Left forelimb (tissue), 1 donor: Measurements from ENCODE around the gene ENOX2.
"Not testable (repeated sequence)": the region's sequence is repeated elsewhere in the genome, so short reads cannot be mapped to it uniquely, and the experiment has no call there.

ENCODE experiments used
- DNase-seq: peaks from one replicate; pipeline ENCODE4 v3.0.0-alpha.2; 2018; ENCODE audit warnings: low spot score

The ENOX2 gene, protein sequence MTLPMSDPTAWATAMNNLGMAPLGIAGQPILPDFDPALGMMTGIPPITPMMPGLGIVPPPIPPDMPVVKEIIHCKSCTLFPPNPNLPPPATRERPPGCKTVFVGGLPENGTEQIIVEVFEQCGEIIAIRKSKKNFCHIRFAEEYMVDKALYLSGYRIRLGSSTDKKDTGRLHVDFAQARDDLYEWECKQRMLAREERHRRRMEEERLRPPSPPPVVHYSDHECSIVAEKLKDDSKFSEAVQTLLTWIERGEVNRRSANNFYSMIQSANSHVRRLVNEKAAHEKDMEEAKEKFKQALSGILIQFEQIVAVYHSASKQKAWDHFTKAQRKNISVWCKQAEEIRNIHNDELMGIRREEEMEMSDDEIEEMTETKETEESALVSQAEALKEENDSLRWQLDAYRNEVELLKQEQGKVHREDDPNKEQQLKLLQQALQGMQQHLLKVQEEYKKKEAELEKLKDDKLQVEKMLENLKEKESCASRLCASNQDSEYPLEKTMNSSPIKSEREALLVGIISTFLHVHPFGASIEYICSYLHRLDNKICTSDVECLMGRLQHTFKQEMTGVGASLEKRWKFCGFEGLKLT

DNA sequence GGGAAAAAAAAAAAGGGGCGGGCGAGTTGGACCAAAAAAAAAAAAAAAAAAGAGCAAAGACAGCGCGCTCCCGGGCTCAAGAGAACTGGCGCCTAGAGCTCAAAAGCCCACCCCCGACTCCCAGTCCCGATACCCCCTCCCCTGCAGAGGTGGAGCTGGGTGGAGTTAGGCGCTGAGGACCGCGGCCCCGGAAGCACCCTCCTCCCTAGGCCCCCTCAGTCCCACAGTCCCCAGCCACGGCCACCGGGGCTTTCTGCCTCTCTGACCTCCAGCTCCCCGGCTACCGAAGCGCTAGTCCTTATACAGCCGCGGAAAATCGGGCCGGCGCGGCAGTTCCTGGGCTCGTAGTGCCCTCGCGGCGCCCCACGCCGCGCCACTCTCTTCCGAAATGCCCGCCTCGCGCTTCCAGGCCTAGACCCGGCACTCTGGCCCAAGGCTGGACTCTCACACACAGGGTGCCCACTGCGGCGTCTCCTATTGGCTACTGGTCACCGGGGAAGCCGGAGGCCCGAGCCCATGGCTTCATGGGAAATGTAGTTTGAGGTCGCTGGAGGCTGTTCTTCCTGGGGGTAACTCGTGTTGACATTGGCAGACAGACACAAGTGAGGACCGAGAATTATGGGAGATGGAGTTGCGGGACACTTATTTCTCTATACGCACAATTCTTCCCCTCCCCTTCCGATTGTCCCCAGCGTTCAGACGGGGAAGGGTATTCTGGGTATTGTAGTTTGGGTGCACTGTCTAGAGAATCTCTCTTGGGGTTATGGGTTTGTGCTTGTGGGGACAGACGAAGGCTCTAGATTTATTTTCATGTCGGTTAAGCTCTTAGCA lies at the start of gene ENOX2:
Gene ENOX2 (minus strand): TSS at position 427 of the 831 bp plus-strand sequence. CDS start 199,993 bp downstream, outside the sequence.
- DNase-seq, result peak; percentile 87

DNA sequence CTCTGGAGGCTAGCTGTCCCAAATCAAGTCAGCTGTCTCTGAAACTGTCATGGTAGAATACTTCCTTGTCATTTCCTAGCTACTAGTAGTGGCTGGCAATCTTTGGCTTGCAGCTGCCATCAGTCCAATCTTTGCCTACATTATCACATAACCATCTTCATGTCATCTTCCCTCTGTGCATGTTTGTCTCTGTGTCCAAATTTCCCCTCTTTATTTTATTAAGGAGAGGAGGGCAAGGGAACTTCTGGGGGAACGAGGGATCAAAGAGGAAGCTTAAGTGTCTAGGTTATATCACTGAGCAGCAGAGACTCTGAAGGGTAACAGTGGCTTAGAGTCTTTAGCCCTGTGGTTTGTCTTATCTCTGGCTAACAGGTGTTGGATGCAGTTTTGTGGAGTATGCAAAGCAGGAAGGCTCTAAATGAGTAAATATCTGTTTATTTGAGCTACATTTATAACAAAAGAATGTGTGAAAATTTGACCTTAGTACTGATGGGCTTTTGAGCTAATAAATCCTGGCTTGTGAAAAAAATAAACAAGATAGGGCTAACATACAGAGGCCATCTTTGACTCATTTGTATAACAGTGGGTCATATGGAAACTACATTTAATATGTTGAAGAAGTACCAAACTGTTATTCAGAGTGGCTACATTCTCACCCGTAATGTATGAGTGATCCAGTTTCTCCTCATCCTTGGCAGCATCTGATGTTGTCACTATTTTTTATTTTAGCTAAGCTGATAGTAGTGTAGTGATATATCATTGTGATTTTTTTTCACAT lies 49.4 kb upstream of the ENOX2 start:
- DNase-seq, result no peak

DNA sequence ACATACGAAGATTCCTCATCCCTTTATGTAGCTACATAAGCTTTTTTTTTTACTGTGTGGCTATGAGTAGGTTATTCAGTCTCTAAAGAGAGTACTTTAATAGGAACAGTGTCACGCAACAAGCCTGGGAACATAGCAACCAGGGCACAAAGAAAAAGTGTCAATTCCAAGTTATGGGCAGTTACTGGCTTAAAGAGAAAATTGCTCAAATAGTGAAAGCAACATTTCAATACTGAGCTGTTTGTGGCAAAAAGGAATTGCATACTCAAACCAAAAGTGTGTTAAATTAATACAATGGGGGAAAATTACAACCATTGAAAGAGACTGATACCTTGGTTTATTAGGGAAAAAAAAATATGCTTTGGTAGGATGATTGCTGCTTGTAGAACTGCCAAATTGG lies 41.2 kb upstream of the ENOX2 start:
- no peak for DNase-seq

DNA sequence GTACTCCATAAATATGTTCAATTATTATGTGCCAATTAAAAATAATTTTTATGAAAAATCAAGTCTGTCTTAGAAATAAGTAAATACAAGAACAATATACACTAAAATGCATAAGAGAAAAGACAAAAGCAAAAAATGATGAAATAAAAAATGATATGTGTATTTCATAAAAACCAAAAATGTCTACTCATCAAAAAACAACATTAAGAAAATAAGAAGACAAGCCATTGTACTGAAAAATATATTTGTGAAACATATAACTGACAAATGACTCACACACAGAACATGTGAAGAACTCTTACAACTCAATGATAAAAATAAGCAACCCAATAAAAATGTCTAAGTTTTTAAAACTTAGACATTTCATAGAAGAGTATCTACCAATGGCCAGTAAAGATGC lies 34.1 kb upstream of the ENOX2 start:
- DNase-seq, result no peak

DNA sequence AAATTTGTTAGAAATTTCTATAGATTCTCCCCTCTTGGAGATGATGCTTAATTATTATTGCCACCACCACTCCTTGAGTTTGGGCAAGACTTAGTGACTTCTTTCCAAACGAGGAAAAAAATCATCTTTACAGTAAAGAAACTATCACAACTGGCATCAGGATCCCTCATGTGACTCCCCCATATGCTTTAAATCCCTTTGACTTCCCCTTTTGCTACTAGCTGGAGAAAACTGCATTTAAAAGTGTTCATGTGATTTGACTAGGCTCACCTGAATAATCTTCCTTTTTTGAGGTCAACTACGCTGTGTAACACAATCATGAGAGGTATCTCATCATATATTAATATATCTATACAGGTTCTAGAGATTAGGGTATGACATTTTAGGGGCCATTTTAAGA lies 30.3 kb upstream of the ENOX2 start:
- no peak for DNase-seq

DNA sequence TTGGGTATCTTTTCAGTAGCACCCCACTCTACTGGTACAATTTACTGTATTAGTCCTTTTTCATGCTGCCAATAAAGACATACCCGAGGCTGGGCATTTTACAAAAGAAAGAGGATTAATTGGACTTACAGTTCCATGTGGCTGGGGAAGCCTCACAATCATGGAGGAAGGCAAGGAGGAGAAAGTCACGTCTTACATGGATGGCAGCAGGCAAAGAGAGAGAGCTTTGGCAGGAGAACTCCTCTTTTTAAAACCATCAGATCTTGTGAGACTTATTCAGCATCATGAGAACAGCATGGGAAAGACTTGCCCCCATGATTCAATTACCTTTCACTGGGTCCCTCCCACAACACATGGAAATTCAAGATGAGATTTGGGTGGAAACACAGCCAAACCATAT lies 17.4 kb upstream of the ENOX2 start:
- DNase-seq, result not testable (repeated sequence)

DNA sequence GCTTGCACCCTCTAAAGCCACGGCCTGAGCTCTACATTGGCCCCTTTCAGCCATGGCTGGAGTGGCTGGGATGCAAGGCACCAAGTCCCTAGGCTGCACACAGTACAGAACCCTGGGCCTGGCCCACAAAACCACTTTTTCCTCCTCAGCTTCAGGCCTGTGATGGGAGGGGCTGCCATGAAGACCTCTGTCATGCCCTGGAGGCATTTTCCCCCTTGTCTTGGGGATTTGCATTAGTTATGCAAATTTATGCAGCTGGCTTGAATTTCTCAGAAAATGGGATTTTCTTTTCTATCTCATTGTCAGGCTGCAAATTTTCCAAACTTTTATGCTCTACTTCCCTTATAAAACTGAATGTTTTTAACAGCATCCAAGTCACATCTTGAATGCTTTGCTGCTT lies 16.7 kb upstream of the ENOX2 start:
- not testable (repeated sequence) for DNase-seq

DNA sequence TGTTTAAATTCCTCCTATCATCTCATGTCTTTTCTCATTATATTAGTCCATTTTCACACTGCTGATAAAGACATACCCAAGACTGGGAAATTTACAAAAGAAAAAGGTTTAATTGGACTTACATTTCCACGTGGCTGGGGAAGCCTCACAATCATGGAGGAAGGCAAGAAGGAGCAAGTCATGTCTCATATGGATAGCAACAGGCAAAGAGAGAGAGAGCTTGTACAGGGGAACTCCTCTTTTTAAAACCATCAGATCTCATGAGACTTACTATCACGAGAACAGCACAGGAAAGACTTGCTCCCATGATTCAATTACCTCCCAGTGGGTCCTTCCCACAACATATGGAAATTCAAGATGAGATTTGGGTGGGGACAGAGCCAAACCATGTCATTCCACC lies 15.5 kb upstream of the ENOX2 start:
- not testable (repeated sequence) for DNase-seq

DNA sequence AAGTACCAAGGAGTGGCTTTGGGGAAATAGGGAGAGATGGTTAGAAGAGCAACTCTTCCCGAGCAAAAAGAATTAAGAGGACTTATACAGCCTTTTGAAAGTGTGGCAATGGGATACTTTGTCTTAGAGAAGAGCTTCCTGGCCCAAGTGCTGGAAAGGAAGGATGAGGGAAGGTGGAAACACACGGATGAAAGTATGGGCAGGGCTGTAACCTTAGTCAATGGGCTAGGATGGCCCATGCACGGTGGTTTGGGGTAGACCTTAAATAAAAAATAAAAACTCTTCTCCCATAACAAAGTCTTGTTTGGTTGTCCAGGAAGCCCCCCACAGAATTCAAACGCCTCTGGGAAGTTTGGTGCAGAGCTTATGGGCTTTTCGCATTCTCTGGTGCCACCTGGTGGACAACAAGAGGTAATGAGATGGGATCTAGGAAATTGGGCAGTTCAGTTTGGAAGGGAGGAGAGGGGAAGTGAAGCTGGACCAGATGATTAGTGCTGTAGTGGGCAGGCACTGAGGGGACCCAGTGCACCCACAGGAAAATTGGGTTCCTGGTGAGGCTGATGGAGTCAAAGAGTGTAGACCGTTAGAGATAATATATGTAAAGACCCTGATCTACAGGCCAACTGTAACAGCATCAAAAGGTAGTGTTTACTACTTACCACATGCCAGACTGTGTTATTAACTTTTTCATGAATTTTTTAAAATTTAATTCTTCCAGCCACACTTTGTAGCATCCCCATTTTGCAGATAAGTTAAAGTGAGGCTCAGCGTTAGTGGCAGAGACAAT lies 13.8 kb upstream of the ENOX2 start:
- no peak for DNase-seq

DNA sequence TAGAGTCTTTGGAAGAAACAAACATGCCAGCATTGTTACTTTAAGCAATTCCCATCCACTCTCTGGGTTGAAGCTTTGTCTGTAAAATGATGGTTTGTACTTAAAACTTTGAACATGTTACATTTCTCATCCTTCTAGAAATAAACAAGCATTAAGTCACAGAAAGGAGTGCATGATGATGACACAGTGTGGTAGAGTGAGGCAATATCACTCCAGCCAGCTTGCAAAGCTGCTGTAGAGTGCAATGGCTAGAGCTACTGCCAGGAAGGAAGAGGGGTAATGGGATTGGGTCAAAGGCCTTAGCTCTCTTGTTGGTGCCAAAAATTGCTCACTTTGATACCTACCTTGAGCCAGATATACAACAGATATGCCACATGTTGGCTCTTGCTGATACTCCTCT lies 12.3 kb upstream of the ENOX2 start:
- DNase-seq, result no peak

DNA sequence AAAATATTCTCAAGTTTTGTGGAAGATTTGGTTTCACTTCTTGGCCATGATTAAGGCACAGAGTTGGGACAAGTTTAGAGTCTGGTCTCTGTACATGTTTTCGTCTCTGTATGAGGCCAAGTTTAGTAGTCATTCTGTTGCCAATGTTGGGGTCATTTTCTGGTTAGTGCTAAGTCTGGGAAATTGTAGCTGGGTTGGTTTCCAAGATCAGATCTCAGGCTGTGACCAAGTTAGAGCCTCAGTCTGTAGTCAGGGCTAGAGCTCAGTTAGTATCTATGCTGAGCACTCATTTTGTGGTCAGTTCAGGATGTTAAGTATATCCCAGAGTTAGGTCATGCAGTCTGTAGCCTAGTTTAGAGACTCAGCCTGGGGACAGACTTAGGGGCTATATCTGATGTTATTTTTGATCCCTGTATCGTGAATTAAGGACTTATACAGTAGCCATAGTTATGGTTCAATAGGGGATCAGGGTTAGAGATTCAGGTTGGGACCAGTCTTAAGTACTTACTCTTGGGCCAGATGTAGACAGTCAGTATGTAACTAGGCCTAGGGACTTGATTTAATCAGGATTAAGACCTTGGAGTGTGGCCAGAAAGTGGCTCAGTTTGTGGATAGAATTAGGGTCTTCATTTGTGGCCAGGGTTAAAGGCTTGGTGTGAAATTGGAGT lies 6.6 kb upstream of the ENOX2 start:
- no peak for DNase-seq

DNA sequence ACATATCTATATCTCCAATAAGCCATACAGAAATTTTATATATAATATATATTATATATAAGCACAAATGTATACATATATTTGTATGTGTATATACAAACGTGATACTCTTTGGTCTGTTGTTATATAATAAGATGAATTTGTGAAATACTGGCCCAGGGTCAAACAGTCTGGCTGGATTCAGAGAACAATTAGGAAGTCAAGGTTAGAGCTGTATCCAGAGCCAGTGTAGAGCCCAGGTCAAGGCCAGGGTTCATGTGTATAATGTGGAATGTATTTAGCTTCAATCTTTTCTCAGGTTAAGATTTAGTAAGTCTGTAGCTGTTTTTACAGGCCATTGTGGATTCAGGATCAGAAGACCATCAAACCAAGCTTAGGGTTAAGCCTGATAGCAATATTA lies 3.8 kb upstream of the ENOX2 start:
- no peak for DNase-seq

DNA sequence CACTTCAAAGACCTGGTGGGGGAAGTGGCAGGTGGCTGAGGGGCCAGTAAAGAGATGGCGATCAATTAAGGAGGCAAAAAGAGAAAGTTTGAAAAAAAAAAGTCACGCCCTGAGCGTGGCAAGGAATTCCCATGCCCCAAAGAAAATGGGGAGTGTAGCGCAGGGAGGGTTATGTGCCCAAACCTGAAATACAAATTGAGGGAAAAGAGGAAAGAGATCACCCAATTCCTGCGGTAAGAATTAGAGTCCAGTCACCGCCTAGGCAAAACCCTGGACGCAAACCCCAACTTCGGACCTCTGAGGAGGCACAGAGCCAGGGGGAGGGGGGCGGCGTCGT lies 595 bp downstream of the ENOX2 start:
- DNase-seq, result no peak

DNA sequence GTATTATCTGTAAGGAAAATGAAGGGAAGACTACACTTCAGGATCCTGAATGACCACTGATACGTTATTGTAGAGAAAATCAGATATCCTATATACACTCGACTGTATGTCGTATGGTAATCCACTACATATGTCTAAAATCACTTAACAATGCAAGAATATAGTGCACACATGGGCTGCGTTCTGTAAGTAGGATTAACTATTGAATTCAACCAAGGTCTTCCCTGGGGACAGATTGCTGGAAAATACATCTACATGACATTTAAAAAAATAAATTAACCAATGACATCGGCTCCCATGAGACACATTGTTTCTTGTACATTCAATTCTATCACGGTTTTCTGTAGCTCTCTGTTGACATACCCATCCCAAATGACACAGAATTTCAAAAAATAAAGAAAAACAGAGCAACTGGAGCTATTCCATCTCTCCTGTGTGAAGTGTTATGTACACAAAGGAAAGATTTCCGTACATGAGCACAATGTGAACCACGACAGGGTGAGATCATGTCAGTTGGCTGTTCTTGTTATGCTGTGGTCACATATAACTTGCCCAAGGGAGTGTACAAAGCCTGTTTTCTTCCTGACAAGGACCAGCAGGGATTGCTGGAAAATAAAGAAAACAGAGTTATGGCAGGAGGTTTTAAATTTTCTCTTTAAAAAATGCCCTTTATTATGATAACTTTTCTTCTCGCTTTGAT lies 6.1 kb downstream of the ENOX2 start:
- no peak for DNase-seq

DNA sequence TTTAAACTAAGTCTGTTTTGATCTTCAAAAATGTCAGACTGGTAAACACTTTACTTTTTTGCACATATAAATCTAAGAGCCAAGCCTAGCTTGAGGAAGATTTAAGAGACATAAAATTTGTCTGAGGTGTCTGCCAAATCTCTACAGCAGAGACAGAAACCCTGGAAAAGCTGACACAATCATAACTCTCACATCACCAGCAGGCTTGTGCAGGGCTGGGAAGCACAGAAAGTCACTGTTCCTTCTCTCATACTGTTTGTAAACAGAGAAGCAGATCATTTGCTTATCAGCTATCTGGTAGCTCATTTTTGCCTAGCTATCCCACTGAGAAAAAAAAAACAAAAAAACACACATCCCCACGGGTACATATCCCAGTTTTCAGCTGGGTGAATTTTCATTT lies 7.0 kb downstream of the ENOX2 start:
- no peak for DNase-seq

DNA sequence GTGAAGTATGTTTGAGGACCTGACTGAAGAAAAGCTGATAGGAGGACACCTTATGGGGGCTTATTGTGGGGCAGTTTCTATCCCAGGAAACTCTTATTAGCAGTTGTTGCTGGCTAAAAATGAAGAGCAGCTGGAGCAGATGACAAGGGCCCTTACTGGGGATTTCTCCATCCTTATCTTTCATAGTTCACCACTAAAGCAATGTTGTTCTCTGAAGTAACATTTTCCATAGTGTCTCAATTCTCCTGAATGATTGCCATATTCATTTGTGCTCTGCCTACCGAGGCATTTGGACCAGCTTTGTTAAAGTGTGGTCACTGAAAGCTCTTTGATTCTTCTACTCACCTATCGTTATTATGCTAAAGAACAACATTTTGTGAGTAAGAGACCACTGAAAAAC lies 7.7 kb downstream of the ENOX2 start:
- no peak for DNase-seq

DNA sequence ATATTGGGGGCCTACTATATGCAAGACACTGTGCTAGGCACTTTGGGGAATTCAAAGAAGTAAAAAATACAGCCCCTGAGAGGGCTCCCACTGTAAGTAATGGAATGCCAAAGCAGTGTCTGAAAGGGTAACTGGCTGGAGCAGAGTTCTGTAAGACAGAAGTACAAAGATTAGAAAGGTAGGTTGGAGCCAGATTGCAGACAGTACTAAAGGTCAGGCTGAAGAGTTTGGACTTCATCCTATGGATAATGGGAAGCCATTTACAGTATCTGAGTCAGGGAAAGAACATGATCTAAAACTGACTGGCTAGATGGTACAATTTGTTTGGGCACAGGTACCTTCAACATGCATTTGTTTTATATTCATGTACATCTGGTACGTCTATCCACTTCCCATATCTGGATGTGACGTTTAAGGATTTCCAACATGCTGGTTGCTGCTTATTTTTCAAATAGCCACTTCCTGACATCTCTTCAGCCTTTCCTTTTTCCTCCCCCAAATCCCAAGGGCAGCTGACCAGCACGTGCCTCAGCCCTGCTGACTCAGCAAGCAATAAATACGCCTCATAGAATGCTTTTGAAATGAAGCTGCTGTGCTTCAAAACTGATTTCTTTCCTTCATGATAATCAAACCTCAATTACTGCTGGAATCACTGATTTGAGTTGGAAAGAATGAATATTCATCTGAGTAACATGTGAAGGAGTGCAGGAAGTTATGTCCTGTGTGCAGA lies 9.5 kb downstream of the ENOX2 start:
- DNase-seq, result no peak

DNA sequence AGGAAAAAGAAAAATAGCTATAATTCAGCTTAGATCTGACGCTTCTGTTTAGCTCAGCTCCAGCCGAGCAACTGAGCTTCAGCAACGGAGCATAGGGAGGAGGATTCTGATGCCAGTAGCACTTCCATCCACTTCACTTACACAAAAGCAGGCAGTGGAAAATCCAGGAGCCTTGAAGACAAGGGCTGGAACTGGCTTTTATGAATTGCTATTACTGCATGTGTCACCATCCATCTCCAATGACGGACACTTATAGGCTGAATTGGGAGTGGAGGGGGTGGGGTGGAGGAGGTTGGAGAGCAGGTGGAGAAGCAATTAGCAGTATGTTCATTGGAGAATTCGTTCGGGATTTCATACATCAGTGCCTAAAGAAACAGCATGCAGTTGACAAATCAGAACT lies 15.6 kb downstream of the ENOX2 start:
- DNase-seq, result no peak

DNA sequence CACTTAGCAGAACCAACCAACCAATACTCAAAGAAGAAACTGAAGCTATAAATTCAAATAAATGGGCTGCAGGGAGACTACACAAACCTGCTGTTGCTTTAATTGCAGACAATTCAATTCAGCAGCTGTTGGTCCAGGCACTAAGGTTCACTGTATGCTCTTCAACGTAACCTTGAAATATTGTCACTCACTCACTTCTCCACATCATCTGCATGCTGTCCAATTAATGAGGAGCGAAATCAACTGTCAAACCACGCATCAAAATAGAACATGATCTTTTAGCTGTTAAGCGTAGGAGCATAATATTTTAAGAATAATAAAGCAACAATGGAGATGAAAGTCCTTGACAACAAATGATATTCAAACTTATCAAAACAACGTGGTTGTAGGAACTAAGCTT lies 17.0 kb downstream of the ENOX2 start:
- DNase-seq, result no peak

DNA sequence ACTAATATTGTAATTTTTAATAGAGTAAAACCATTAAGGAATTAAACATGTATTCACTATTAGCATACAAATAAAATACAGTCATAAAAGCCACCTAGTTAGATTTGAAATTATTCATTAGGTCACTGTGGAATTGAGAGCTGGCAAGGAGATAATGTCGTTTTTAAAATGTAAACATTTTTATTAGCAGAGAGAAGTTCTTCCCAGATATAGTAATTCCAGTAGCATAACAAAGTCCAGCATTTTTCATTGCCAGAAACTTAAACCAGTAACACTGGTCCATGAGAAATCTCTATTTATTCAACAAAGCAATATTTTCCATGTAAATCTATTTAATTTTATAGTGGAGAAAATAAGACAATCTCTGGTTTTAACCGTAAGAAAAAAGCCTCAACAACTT lies 17.5 kb downstream of the ENOX2 start:
- no peak for DNase-seq
